Esophagus muscularis mucosa (tissue), 4 donors: Measurements from ENCODE around the gene ARHGAP6. TPM values are rescaled to one million over a fixed set of nuclear protein-coding genes. Genes with fewer than 3 reads are reported as not detected.

ENCODE experiments used
- DNase-seq: peaks from one replicate; pipeline ENCODE4 v3.0.0-alpha.2; 2017; ENCODE audit errors: extremely low spot score
- H3K27ac ChIP-seq, 4 donors: fragments of 200-600 bp; sonication (generic); replicated peaks in 1 of 4; 1 replicate in 3 of 4; 2 replicates in 1 of 4; pipeline ENCODE4 v1.5.1; 2016 to 2019; ENCODE audit warnings: mild to moderate bottlenecking in 1 of 4
- H3K27me3 ChIP-seq, 4 donors: fragments of 200-600 bp; sonication (generic); one replicate each; pipeline versions ENCODE4 v1.5.1 to v1.6.0; 2016 to 2019
- H3K36me3 ChIP-seq, 4 donors: fragments of 200-600 bp; sonication (generic); one replicate each; pipeline ENCODE4 v1.5.1; 2016 to 2019
- H3K4me1 ChIP-seq, 4 donors: fragments of 200-600 bp; sonication (generic); one replicate each; pipeline ENCODE4 v1.5.1; 2016 to 2019
- H3K4me3 ChIP-seq, 4 donors: fragments of 200-600 bp; sonication (generic); 1 replicate in 2 of 4; 2 replicates in 2 of 4; pipeline ENCODE4 v1.5.1; 2016 to 2019; ENCODE audit warnings: mild to moderate bottlenecking in 4 of 4, moderate library complexity in 1 of 4
- H3K9me3 ChIP-seq, 4 donors: fragments of 200-600 bp; sonication (generic); 1 replicate in 3 of 4; 2 replicates in 1 of 4; pipeline ENCODE4 v1.5.1; 2016 to 2019
- CTCF ChIP-seq, 3 experiments: fragments of 200-600 bp in 2 of 3; fragments of 450-650 bp in 1 of 3; sonication (generic) in 2 of 3; IDR thresholded peaks; one replicate each; pipeline ENCODE4 v1.5.1; 2017 to 2019; ENCODE audit warnings: antibody characterized with exemption in 3 of 3, mild to moderate bottlenecking in 2 of 3, moderate library complexity in 1 of 3
- EP300 ChIP-seq: sonication (generic); formaldehyde crosslinking; IDR thresholded peaks from one replicate; pipeline ENCODE4 v1.6.1; 2017; ENCODE audit warnings: antibody characterized with exemption
- POLR2A ChIP-seq: fragments of 450-650 bp; IDR thresholded peaks from one replicate; pipeline ENCODE4 v1.6.1; 2017; ENCODE audit warnings: antibody characterized with exemption, moderate library complexity, mild to moderate bottlenecking, low read depth
- POLR2AphosphoS5 ChIP-seq, 2 donors: sonication (generic); formaldehyde crosslinking; IDR thresholded peaks; one replicate each; pipeline ENCODE4 v1.6.1; 2017; ENCODE audit warnings: antibody characterized with exemption in 2 of 2
- WGBS: methylation state at CpG from one replicate; pipeline ENCODE4 v1.1.5; 2018; 5-methylcytosine and 5-hydroxymethylcytosine counted together
- intact Hi-C: fragments of 100-400 bp; cut with DNase I; formaldehyde crosslinking; loops from one replicate; pipeline ENCODE4 v1.15.1; 2023
- total RNA-seq, 4 donors: library from RNA; depleted of rRNA; stranded (reverse); fragments of >200 nt; gene quantifications; one replicate each; pipeline versions ENCODE4 v1.1.0 to v1.2.1, GENCODE V29; 2016

The ARHGAP6 gene
- total RNA-seq, 4 donors from 2014 or later: 25.2 to 44.8 (median 30.6) TPM

- no peak overlapping the region for H3K27ac ChIP-seq
- TF ChIP-seq POLR2AphosphoS5 (IDR thresholded peaks at IDR 0.05): no peak
- TF ChIP-seq CTCF (IDR thresholded peaks at IDR 0.05): peak in 1 of 3 experiments; percentile 21
- TF ChIP-seq EP300: no peak
- TF ChIP-seq POLR2A: no peak
- H3K4me3 ChIP-seq: no peak overlapping the region
- intact Hi-C loops: no loop called here
- H3K27me3 ChIP-seq: no peaks in the 10 kb centered on the region
- no peaks in the 10 kb centered on the region for H3K36me3 ChIP-seq
- H3K4me1 ChIP-seq: peaks cover 0 to 30% (median 4%) of the 10 kb centered on the region in 4 donors
- 82% methylated on average over 4 of the region's 4 CpGs for WGBS
- no peak for DNase-seq
- no peaks in the 10 kb centered on the region for H3K9me3 ChIP-seq
Observed at GRCh38 chrX:11558972-11559371, 106.7 kb downstream of the ARHGAP6 start.

- H3K4me3 ChIP-seq: no peak overlapping the region
- H3K27ac ChIP-seq: no peak overlapping the region
- no peaks in the 10 kb centered on the region for H3K36me3 ChIP-seq
- peaks cover 0 to 29% (median 3%) of the 10 kb centered on the region in 4 donors for H3K4me1 ChIP-seq
- WGBS: 9% methylated on average over 2 of the region's 2 CpGs
- TF ChIP-seq POLR2AphosphoS5 (IDR thresholded peaks at IDR 0.05): no peak
- TF ChIP-seq POLR2A: no peak
- no peak for TF ChIP-seq EP300
- no peak for TF ChIP-seq CTCF (IDR thresholded peaks at IDR 0.05)
- no peak for DNase-seq
- H3K9me3 ChIP-seq: no peaks in the 10 kb centered on the region
- H3K27me3 ChIP-seq: no peaks in the 10 kb centered on the region
- intact Hi-C loops: no loop called here
Observed at GRCh38 chrX:11557120-11557519, 108.6 kb downstream of the ARHGAP6 start.

GRCh38 chrX:11555759-11556158 lies 110.0 kb downstream of the ARHGAP6 start:
- H3K4me3 ChIP-seq: no peak overlapping the region
- DNase-seq: no peak
- no peaks in the 10 kb centered on the region for H3K9me3 ChIP-seq
- 74% methylated on average over 5 of the region's 5 CpGs for WGBS
- intact Hi-C loops: no loop called here
- peaks cover 0 to 24% (median 3%) of the 10 kb centered on the region in 4 donors for H3K4me1 ChIP-seq
- H3K27me3 ChIP-seq: no peaks in the 10 kb centered on the region
- H3K36me3 ChIP-seq: no peaks in the 10 kb centered on the region
- TF ChIP-seq POLR2AphosphoS5 (IDR thresholded peaks at IDR 0.05) (no peak), CTCF (IDR thresholded peaks at IDR 0.05) (no peak), POLR2A (no peak), EP300 (no peak)
- no peak overlapping the region for H3K27ac ChIP-seq

GRCh38 chrX:11553594-11553993 lies 112.1 kb downstream of the ARHGAP6 start:
- H3K4me1 ChIP-seq: peaks cover 0 to 24% (median 3%) of the 10 kb centered on the region in 4 donors
- 74% methylated on average over 1 of the region's 1 CpG for WGBS

More at GRCh38 chrX:11553594-11553993, 112.1 kb downstream of the ARHGAP6 start:
- intact Hi-C loops: no loop called here
- Histone ChIP-seq H3K27me3 (no peaks in the 10 kb centered on the region), H3K9me3 (no peaks in the 10 kb centered on the region), H3K36me3 (no peaks in the 10 kb centered on the region), H3K27ac (no peak overlapping the region), H3K4me3 (no peak overlapping the region)
- no peak for TF ChIP-seq POLR2A
- no peak for TF ChIP-seq CTCF (IDR thresholded peaks at IDR 0.05)
- no peak for TF ChIP-seq POLR2AphosphoS5 (IDR thresholded peaks at IDR 0.05)
- TF ChIP-seq EP300: no peak
- no peak for DNase-seq
